GM23248 (cell line): ENCODE results near the gene SH3RF3.

Experiments used
- EZH2 ChIP-seq: fragments of 200-600 bp; sonication (generic); IDR thresholded peaks from 2 replicates; pipeline ENCODE4 v1.6.1; 2018; ENCODE audit warnings: antibody characterized with exemption, mild to moderate bottlenecking; ENCODE audit not compliant: insufficient read depth, poor library complexity, severe bottlenecking
- EZH2phosphoT487 ChIP-seq: fragments of 200-600 bp; sonication (generic); IDR thresholded peaks from 2 replicates; pipeline ENCODE4 v1.6.1; 2018; ENCODE audit warnings: antibody characterized with exemption, moderate library complexity, mild to moderate bottlenecking, low read depth; ENCODE audit not compliant: insufficient read depth

GRCh38 chr2:109344270-109344805, 215.3 kb downstream of the SH3RF3 start:
- TF ChIP-seq EZH2phosphoT487 = no peak
- TF ChIP-seq EZH2 = no peak
